ENCODE data around the gene VEPH1.

DNA sequence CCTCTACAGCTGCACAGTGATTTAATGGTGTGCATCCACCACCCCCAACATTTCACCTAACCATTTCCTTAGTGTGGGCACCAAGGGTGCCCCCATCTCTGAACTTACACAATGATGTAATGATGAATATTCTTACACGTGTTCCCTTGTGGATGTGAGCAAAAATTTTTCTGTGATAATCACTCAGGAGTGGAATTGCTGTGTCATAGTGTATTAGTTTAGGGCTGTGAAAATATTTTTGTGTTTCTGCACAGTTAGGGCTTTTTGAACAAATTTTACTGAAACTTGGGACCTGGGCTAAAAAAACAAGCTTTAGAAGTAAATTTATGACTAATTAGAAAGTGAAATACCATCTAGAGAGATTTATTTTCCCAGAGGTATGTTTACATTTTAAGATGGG is 208.7 kb downstream of the VEPH1 start:
- TF ChIP-seq, protein P1, sequence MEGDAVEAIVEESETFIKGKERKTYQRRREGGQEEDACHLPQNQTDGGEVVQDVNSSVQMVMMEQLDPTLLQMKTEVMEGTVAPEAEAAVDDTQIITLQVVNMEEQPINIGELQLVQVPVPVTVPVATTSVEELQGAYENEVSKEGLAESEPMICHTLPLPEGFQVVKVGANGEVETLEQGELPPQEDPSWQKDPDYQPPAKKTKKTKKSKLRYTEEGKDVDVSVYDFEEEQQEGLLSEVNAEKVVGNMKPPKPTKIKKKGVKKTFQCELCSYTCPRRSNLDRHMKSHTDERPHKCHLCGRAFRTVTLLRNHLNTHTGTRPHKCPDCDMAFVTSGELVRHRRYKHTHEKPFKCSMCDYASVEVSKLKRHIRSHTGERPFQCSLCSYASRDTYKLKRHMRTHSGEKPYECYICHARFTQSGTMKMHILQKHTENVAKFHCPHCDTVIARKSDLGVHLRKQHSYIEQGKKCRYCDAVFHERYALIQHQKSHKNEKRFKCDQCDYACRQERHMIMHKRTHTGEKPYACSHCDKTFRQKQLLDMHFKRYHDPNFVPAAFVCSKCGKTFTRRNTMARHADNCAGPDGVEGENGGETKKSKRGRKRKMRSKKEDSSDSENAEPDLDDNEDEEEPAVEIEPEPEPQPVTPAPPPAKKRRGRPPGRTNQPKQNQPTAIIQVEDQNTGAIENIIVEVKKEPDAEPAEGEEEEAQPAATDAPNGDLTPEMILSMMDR (IDR thresholded peaks at IDR 0.05; ENCODE audit: low read depth, low read length) = no peak
- no peak for TF ChIP-seq EZH2phosphoT487 (IDR thresholded peaks at IDR 0.05; ENCODE audit: low read depth)
